HG03175 (cell line): ENCODE measurements around the gene CEND1.
A peak's percentile ranks its signal among the peaks of the same experiment; 100 is the strongest.

Source experiments
- ATAC-seq: cut with Tn5 transposase; IDR thresholded peaks from one replicate; pipeline ENCODE4 v1.9.1; 2021; ENCODE audit warnings: mild to moderate bottlenecking, moderate library complexity; ENCODE audit not compliant: unreplicated experiment

The CEND1 gene

DNA sequence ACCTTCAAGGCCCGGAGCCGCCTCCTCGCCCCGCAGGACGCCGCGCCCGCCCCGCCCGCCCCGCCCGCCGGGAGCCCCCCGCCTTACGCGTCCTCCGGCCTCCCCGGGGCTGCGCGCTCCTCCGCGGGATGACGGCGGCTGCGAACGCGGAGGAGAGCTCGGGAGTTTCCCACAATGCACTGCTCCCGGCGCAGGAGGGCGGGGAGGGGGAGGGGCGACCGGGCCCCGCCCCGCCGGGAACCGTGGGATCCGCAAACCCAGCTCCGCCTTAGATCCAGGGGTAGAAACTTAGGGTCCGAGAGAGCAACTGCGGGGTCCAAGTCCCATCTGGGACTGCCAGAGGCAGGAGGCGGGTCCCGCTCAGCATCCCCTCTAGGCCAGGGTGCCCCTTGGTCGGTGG, at the start of gene CEND1:
Gene CEND1 (minus strand): TSS at position 148 of the 400 bp plus-strand sequence. CDS start 1,514 bp downstream, outside the sequence.
- no peak for ATAC-seq

DNA sequence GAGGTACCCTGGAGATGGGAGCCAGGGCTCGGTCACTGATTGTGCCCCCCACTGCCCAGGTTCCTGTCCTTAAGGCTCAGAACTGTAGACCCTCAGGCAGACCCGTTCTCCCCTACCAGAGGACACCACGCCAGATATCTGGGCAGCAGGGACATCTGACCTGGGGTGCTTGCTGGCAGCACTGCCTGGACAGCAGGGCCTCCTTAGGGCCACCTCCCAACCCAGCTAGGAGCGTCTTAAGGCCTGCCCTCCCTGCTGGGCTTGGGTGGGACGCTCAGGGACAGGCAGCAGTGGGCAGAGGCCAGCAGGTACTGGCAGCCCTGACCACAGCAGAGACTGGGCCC, 49.4 kb upstream of the CEND1 start:
- ATAC-seq = no peak

DNA sequence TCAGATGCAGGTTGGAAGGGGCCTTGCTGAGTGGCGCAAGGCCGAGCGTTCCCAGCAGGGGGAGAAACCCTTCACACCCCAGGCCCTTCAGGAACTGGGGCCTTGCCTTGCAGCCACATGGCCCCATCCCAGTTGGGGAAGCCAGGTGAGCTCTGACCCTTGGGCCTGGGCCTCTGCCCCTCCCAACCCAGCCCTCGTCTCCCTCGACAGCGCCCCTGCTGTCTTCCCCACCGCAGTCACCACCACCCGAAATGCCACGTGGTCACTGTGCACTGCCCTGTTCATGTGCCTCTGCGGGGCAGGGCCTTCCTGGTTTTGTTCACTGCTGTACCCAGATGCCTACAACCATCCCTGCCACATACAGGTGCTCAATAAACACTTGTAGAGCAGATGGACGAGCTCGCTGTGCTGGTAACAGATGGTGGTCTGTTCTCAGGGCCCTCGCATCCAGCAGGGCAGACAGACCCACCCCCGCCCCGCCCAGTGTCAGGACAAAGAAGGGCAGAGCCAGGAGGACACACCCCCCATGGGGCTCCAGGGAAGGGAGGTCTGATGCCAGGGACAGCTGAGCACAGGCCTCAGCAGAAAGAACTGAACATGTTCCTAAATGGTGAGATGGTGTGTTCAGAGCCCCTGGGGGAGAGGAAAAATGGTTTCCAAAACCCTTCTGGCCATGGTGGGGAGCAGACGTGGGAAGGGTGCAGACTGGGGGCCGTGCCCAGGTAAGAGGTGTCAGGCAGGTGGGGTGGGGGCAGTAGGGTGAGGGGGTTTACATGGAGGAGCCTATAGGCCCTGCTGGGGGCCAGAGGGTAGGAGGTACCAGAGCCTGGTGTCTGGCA, 48.8 kb upstream of the CEND1 start:
- no peak for ATAC-seq

- ATAC-seq = no peak
Measured at GRCh38 chr11:837990-838307, 48.1 kb upstream of the CEND1 start.

DNA sequence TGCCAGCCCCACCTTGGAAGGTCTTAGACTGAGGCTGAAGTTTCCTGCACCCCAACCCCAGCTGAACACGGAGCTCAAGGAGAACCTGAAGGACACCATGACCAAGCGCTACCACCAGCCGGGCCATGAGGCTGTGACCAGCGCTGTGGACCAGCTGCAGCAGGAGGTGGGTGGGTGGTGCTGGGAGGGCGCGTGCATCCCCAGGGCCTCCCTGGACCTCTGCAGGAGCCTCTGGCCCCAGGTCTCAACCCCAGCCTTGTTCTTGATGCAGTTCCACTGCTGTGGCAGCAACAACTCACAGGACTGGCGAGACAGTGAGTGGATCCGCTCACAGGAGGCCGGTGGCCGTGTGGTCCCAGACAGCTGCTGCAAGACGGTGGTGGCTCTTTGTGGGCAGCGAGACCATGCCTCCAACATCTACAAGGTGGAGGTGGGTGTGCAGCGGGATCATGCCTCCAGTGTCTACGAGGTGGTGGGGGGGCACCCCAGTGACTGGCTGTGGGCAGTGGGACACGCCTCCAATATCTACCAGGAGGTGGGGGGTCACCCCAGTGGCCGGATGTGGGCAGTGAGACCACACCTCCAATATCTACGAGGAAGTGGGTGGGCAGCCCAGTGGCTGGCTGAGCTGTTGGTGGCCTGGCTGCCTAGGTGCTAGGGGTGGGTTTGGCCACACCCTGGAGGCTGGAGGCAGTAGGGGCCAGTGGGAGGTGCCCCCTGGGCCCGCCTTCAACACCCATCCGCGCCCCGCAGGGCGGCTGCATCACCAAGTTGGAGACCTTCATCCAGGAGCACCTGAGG, 47.5 kb upstream of the CEND1 start:
- no peak for ATAC-seq

GRCh38 chr11:836700-837099, 46.8 kb upstream of the CEND1 start:
- no peak for ATAC-seq

- ATAC-seq = no peak
Measured at GRCh38 chr11:836274-836673, 46.4 kb upstream of the CEND1 start.

DNA sequence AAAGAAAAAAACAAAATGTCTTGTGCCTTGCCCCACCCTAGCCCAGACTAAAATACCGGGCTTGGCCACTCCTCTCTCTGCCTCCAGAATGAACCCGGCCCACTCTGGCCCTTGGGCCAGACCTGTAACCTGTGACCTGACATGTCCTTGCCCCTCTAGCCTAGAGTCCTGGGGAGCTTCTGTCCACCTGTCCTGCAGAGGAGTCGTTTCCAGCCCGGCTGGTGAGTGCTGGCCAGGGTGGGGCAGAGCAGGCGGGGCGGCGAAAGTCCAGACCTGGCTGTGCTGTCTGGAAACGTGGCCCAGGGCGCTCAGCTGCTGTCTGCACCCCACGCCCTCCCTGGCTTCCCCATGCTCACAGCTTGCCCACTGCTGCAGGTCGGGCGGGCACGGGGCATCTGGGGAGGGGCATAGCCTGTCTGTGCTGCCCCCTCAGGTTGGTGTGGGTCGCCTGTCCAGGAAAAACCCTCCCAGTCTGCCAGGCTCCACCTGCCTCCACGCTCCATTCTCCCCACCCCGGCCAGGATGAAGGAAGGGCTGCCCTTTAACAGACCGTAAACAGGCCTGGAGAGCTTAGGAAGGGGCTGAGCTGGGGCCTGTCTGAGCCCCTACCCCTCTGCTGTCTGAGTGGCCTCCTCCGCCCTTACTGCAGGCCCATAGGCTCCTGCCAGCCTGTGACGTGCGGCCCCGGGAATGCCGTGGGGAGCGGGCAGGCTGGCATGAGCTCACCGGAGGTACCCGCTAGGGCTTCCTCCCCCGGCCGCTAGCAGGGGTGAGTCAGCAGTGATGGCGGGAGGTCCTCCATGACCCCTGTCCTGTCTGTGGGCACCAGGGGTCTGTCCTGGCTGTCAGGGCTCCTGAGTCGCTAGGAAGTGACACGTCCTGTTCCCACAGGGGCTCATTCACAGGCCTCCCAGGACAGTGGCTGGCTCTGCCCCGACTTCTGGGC, 44.8 kb upstream of the CEND1 start:
- no peak for ATAC-seq

GRCh38 chr11:833849-834311, 44.0 kb upstream of the CEND1 start:
- no peak for ATAC-seq

GRCh38 chr11:833114-833791, 43.4 kb upstream of the CEND1 start:
- ATAC-seq = no peak

GRCh38 chr11:832529-833113, 42.7 kb upstream of the CEND1 start, which contains the start of gene CD151:
Gene CD151 (plus strand): TSS chr11:832952. CDS start chr11:836070, 3,118 bp downstream.
- peak; percentile 30 for ATAC-seq

- no peak for ATAC-seq
Measured at GRCh38 chr11:831961-832528, 42.2 kb upstream of the CEND1 start.

DNA sequence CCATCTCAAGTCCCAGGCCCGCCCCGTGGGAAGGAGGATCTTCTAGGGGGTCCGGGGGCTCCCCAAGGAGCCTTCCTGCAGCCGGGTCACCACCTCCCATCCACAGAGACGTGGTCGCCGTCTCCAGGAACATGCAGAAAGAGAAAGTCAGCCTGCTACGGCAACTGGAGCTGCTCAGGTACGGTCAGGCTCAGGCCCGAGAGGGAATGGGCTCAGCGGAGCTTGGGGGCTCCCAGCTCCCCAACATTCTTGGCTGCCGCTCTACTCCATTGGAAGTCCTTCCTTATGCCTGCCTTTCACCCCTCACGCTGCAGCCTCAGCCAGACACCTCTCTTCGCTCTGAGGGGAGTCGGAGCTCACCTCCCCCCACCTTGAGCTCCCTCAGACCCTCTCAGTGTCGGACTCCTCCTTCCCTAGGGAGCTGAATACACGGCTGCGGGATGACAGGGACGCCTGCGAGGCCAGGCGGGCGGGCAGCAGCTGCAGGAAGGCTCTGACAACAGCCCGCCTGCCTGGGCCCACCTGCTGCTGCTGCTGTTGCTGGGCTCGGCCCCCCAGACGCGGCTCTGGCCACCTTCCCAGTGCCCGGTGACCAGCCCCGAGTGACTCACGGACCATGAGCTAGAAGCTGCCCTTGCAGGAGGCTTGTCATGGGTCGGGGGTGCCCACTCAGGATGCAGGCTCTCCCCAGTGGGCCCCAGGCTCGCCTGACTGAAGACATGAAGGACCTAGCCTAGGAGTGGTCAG, 41.4 kb upstream of the CEND1 start:
- ATAC-seq = no peak

DNA sequence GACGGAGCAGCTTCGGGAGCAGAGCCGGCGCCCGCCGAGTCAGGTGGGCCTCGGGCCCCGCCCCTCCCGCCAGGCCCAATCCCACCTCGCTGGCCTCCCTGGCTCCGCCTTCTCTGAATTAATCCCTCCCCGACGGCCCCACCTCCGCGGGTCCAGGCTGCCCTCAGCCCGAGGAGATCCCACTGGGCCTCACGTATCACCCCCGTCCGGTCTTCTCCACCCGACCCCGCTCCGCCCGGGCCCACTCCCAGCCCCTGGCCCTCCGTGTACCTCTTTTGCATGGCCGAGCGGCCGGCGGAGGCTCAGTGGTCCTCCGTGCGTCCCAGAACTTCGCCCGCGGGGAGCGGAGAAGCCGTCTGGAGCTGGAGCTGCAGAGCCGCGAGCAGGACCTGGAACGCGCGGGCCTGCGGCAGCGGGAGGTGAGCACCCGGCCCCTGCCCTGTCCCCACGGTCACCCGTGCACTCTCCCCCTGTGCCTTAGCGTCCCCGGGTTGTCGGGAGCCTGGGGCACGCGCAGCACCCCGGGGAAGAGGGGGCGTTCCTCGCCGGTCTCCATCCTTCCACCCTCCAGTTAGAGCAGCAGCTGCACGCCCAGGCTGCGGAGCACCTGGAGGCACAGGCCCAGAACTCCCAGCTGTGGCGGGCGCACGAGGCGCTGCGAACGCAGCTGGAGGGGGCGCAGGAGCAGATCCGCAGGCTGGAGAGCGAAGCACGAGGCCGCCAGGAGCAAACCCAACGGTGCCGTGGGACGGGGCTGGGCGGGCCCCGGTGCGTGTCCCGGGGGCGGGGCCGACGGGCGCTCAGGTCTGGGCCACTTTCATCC, 40.6 kb upstream of the CEND1 start:
- ATAC-seq = peak; percentile 33

- ATAC-seq = peak; percentile 4
Measured at GRCh38 chr11:829847-830294, 40.0 kb upstream of the CEND1 start.

- no peak for ATAC-seq
Measured at GRCh38 chr11:829176-829846, 39.4 kb upstream of the CEND1 start.

- no peak for ATAC-seq
Measured at GRCh38 chr11:828506-829175, 38.8 kb upstream of the CEND1 start.
